ENCODE results near the gene DAZAP1. TPM values are rescaled to one million over a fixed set of nuclear protein-coding genes. Genes with fewer than 3 reads are reported as not detected.
A peak's percentile ranks its signal among the peaks of the same experiment; 100 is the strongest.

Gene DAZAP1
- total RNA-seq, 2 experiments from 2014 or later = 128 to 133 TPM

DNA sequence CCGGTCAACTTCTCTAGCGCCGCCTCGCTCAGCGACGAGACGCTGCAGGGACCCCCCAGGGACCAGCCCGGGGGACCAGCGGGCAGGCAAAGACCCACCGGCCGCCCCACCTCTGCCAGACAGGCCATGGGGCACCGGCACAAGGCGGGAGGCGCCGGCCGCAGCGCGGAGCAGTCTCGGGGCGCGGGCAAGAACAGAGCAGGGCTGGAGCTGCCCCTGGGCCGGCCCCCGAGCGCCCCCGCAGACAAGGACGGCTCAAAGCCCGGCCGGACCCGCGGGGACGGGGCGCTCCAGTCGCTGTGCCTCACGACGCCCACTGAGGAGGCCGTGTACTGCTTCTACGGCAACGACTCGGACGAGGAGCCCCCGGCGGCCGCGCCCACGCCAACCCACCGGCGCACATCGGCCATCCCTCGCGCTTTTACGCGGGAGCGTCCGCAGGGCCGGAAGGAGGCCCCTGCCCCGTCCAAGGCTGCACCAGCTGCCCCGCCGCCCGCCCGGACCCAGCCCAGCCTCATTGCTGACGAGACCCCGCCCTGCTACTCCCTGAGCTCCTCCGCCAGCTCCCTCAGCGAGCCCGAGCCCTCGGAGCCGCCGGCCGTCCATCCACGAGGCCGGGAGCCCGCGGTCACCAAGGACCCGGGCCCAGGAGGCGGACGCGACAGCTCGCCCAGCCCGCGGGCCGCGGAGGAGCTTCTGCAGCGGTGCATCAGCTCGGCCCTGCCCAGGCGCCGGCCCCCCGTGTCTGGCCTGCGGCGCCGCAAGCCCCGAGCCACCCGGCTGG lies 60.3 kb downstream of the DAZAP1 start:
- intact Hi-C loops (cut with DNase I, micrococcal nuclease) = loop anchor here in 1 of 2 experiments (1.0 kb wide), 1 partner anchor 26 kb away; no protein-coding TSS in a partner anchor
- ChIA-PET CTCF (no interaction called here), POLR2A (interaction anchor here (0.8 to 2.2 kb wide), 4 partner anchors 12 to 198 kb away, joined by 3 to 8 read pairs (median 4); partner anchors contain the start of genes CIRBP and REEP6)
- Mint-ChIP-seq H3K27me3 (no peaks in the 10 kb centered on the region), H3K27ac (no peak overlapping the region), H3K4me3 (no peak overlapping the region), H3K4me1 (ENCODE audit: low read depth) (peaks cover 6% of the 10 kb centered on the region), H3K36me3 (ENCODE audit: low read depth) (no peaks in the 10 kb centered on the region), H3K9me3 (no peaks in the 10 kb centered on the region)
- peaks cover 18 to 29% of the 10 kb centered on the region in 2 experiments for H3K27me3 ChIP-seq (ENCODE audit: control insufficient read depth in 1 of 2, insufficient read depth in 2 of 2, low read length in 2 of 2)
- H3K4me3 ChIP-seq (ENCODE audit: low read length) = no peak overlapping the region
- H3K36me3 ChIP-seq (ENCODE audit: insufficient read depth, low read length) = no peaks in the 10 kb centered on the region
- H3K27ac ChIP-seq (ENCODE audit: low read depth in 1 of 2, low read length in 2 of 2) = no peak overlapping the region
- TF ChIP-seq CTCF (IDR thresholded peaks at IDR 0.05) = no peak
- peaks cover 64% of the 10 kb centered on the region for H3K4me1 ChIP-seq (ENCODE audit: insufficient read depth, low read length)
- ATAC-seq (ENCODE audit: poor library complexity) (no peak), DNase-seq (no peak)
- H3K9me3 ChIP-seq (ENCODE audit: control insufficient read depth in 1 of 2, insufficient read depth in 1 of 2, low read length in 2 of 2) = peaks cover 0 to 16% of the 10 kb centered on the region in 2 experiments

DNA sequence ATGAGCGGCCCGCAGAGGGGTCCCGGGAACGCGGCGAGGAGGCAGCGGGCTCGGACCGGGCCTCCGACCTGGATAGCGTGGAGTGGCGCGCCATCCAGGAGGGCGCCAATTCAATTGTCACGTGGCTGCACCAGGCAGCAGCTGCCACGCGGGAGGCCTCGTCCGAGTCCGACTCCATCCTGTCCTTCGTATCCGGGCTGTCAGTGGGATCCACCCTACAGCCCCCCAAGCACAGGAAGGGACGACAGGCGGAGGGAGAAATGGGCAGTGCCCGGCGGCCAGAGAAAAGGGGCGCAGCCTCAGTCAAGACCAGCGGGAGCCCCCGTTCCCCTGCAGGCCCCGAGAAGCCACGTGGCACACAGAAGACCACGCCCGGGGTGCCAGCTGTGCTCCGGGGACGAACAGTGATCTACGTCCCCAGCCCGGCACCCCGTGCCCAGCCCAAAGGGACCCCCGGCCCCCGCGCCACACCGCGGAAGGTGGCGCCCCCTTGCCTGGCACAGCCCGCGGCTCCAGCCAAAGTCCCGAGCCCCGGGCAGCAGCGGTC lies 61.0 kb downstream of the DAZAP1 start:
- Histone ChIP-seq H3K4me3 (ENCODE audit: low read length) (peak overlapping the region; percentile 10), H3K4me1 (ENCODE audit: insufficient read depth, low read length) (peaks cover 67% of the 10 kb centered on the region), H3K27me3 (ENCODE audit: control insufficient read depth in 1 of 2, insufficient read depth in 2 of 2, low read length in 2 of 2) (peaks cover 18 to 29% of the 10 kb centered on the region in 2 experiments), H3K36me3 (ENCODE audit: insufficient read depth, low read length) (no peaks in the 10 kb centered on the region), H3K9me3 (ENCODE audit: control insufficient read depth in 1 of 2, insufficient read depth in 1 of 2, low read length in 2 of 2) (peaks cover 0 to 16% of the 10 kb centered on the region in 2 experiments), H3K27ac (ENCODE audit: low read depth in 1 of 2, low read length in 2 of 2) (no peak overlapping the region)
- intact Hi-C loops (cut with DNase I, micrococcal nuclease) = no loop called here
- H3K27ac Mint-ChIP-seq = no peak overlapping the region
- H3K36me3 Mint-ChIP-seq (ENCODE audit: low read depth) = no peaks in the 10 kb centered on the region
- POLR2A ChIA-PET = interaction anchor here (0.9 to 2.2 kb wide), 4 partner anchors 23 to 60 kb away, joined by 3 to 8 read pairs (median 4); partner anchors contain the start of gene REEP6
- H3K9me3 Mint-ChIP-seq = no peaks in the 10 kb centered on the region
- DNase-seq (no peak), ATAC-seq (ENCODE audit: poor library complexity) (no peak)
- H3K27me3 Mint-ChIP-seq = no peaks in the 10 kb centered on the region
- TF ChIP-seq CTCF (IDR thresholded peaks at IDR 0.05) = no peak
- H3K4me3 Mint-ChIP-seq = peak overlapping the region; percentile 54
- CTCF ChIA-PET = no interaction called here
- peaks cover 11% of the 10 kb centered on the region for H3K4me1 Mint-ChIP-seq (ENCODE audit: low read depth)

GRCh38 chr19:1468821-1469254 lies 61.5 kb downstream of the DAZAP1 start:
- Mint-ChIP-seq H3K27ac (no peak overlapping the region), H3K36me3 (ENCODE audit: low read depth) (no peaks in the 10 kb centered on the region), H3K4me3 (peak overlapping the region; percentile 25), H3K9me3 (no peaks in the 10 kb centered on the region), H3K4me1 (ENCODE audit: low read depth) (peaks cover 11% of the 10 kb centered on the region), H3K27me3 (no peaks in the 10 kb centered on the region)
- ATAC-seq (ENCODE audit: poor library complexity) (no peak), DNase-seq (peak in 3 of 14 experiments; percentile 29 to 45 (median 35))
- H3K9me3 ChIP-seq (ENCODE audit: control insufficient read depth in 1 of 2, insufficient read depth in 1 of 2, low read length in 2 of 2) = peaks cover 0 to 16% of the 10 kb centered on the region in 2 experiments
- ChIA-PET CTCF (no interaction called here), POLR2A (interaction anchor here (0.7 to 3.9 kb wide), 8 partner anchors 11 to 672 kb away, joined by 3 to 12 read pairs (median 4); partner anchors contain the start of gene REEP6)
- no peak for TF ChIP-seq CTCF (IDR thresholded peaks at IDR 0.05)
- intact Hi-C loops (cut with DNase I, micrococcal nuclease) = no loop called here
- H3K36me3 ChIP-seq (ENCODE audit: insufficient read depth, low read length) = no peaks in the 10 kb centered on the region
- H3K27ac ChIP-seq (ENCODE audit: low read depth in 1 of 2, low read length in 2 of 2) = no peak overlapping the region
- H3K27me3 ChIP-seq (ENCODE audit: control insufficient read depth in 1 of 2, insufficient read depth in 2 of 2, low read length in 2 of 2) = peaks cover 18 to 29% of the 10 kb centered on the region in 2 experiments
- H3K4me1 ChIP-seq (ENCODE audit: insufficient read depth, low read length) = peaks cover 67% of the 10 kb centered on the region
- H3K4me3 ChIP-seq (ENCODE audit: low read length) = no peak overlapping the region

Data from CD4-positive, alpha-beta T cell (primary cell).